ENCODE data around the gene ACTR6. TPM values are rescaled to one million over a fixed set of nuclear protein-coding genes. Genes with fewer than 3 reads are reported as not detected.
A peak's percentile ranks its signal among the peaks of the same experiment; 100 is the strongest.

ACTR6 gene
- 23.5 and 27.5 TPM in 2 replicates for total RNA-seq

GRCh38 chr12:100200463-100201181 is at the start of gene ACTR6:
TSS of gene ACTR6 (plus strand) at chr12:100200815. CDS start at chr12:100200852, 37 bp downstream.
- ChIA-PET CTCF (no interaction called here), POLR2A (interaction anchor here (0.6 to 1.9 kb wide), 5 partner anchors 37 to 120 kb away, joined by 3 to 26 read pairs (median 4); partner anchors contain the start of genes BLTP3B, DEPDC4 and SCYL2)
- Mint-ChIP-seq H3K4me3 (peak within 1 kb of the TSS; percentile 98), H3K4me1 (peaks cover 29% of the 10 kb centered on the region), H3K27ac (peak within 1 kb of the TSS; percentile 95), H3K27me3 (no peaks in the 10 kb centered on the region), H3K36me3 (ENCODE audit: low read depth) (peaks cover 11% of the 10 kb centered on the region), H3K9me3 (no peaks in the 10 kb centered on the region)
- DNase-seq, result peak; percentile 93
- intact Hi-C loops (cut with micrococcal nuclease), result loop anchor here (1.0 to 10.0 kb wide), 7 partner anchors 36 to 1632 kb away; partner anchors contain the start of genes BLTP3B, DEPDC4, GAS2L3 and GNPTAB
- peak; percentile 85 for ATAC-seq (ENCODE audit: low read depth)
- TF ChIP-seq CTCF (IDR thresholded peaks at IDR 0.05), result no peak

GRCh38 chr12:100151769-100152168 is 48.8 kb upstream of the ACTR6 start:
- Mint-ChIP-seq H3K36me3 (ENCODE audit: low read depth) (no peaks in the 10 kb centered on the region), H3K27me3 (no peaks in the 10 kb centered on the region), H3K27ac (no peak overlapping the region), H3K9me3 (no peaks in the 10 kb centered on the region), H3K4me3 (no peak overlapping the region), H3K4me1 (peaks cover 5% of the 10 kb centered on the region)
- ATAC-seq (ENCODE audit: low read depth), result no peak
- no peak for DNase-seq
- intact Hi-C loops (cut with micrococcal nuclease), result no loop called here
- ChIA-PET POLR2A (interaction anchor here (0.7 kb wide), 1 partner anchor 1242 kb away, joined by 4 read pairs; no protein-coding TSS in a partner anchor), CTCF (interaction anchor here (1.1 kb wide), 1 partner anchor 422 kb away, joined by 3 read pairs; the partner anchor contains the start of gene GAS2L3)
- no peak for TF ChIP-seq CTCF (IDR thresholded peaks at IDR 0.05)

- intact Hi-C loops (cut with micrococcal nuclease), result no loop called here
- no peak for TF ChIP-seq CTCF (IDR thresholded peaks at IDR 0.05)
- ATAC-seq (ENCODE audit: low read depth), result no peak
- H3K27ac Mint-ChIP-seq, result no peak overlapping the region
- no peaks in the 10 kb centered on the region for H3K27me3 Mint-ChIP-seq
- H3K4me3 Mint-ChIP-seq, result no peak overlapping the region
- H3K36me3 Mint-ChIP-seq (ENCODE audit: low read depth), result no peaks in the 10 kb centered on the region
- POLR2A ChIA-PET, result no interaction called here
- H3K9me3 Mint-ChIP-seq, result no peaks in the 10 kb centered on the region
- CTCF ChIA-PET, result interaction anchor here (1.1 kb wide), 1 partner anchor 420 kb away, joined by 3 read pairs; the partner anchor contains the start of gene GAS2L3
- no peak for DNase-seq
- H3K4me1 Mint-ChIP-seq, result peaks cover 5% of the 10 kb centered on the region
These were observed 47.5 kb upstream of the ACTR6 start for GRCh38 chr12:100153131-100153530.

GRCh38 chr12:100154474-100155247 is 46.0 kb upstream of the ACTR6 start:
- H3K27ac Mint-ChIP-seq, result no peak overlapping the region
- peaks cover 5% of the 10 kb centered on the region for H3K4me1 Mint-ChIP-seq
- DNase-seq (peak; percentile 57), ATAC-seq (ENCODE audit: low read depth) (peak; percentile 72)
- ChIA-PET POLR2A (interaction anchor here (0.6 kb wide), 1 partner anchor 11 kb away, joined by 7 read pairs; no protein-coding TSS in a partner anchor), CTCF (interaction anchor here (1.0 to 1.8 kb wide), 8 partner anchors 9 to 36 kb away, joined by 3 to 12 read pairs (median 3); no protein-coding TSS in a partner anchor)
- H3K9me3 Mint-ChIP-seq, result no peaks in the 10 kb centered on the region
- intact Hi-C loops (cut with micrococcal nuclease), result loop anchor here (1.0 kb wide), 1 partner anchor 11 kb away; no protein-coding TSS in a partner anchor
- no peak overlapping the region for H3K4me3 Mint-ChIP-seq
- H3K36me3 Mint-ChIP-seq (ENCODE audit: low read depth), result peaks cover under 1% of the 10 kb centered on the region
- no peak for TF ChIP-seq CTCF (IDR thresholded peaks at IDR 0.05)
- no peaks in the 10 kb centered on the region for H3K27me3 Mint-ChIP-seq

All from activated B cell treated with CpG ODN at 0.5 μM for 24 hours (primary cell).